NCI-H146 (cell line): Measurements from ENCODE around the gene GNAZ.

Experiments used
- DNase-seq: peaks from one replicate; lab custom pipeline; 2025; lab: John Stamatoyannopoulos, UW

GNAZ gene

GRCh38 chr22:23119494-23120414, 49.4 kb downstream of the GNAZ start:
- no peak for DNase-seq

GRCh38 chr22:23120415-23120899, 50.1 kb downstream of the GNAZ start:
- no peak for DNase-seq

GRCh38 chr22:23121000-23121421, 50.7 kb downstream of the GNAZ start:
- no peak for DNase-seq

- DNase-seq: no peak
Observed at GRCh38 chr22:23121424-23121823, 51.1 kb downstream of the GNAZ start.

- no peak for DNase-seq
Observed at GRCh38 chr22:23122216-23122957, 52.1 kb downstream of the GNAZ start.

GRCh38 chr22:23122992-23123803, 52.9 kb downstream of the GNAZ start:
- no peak for DNase-seq

- DNase-seq: no peak
Observed at GRCh38 chr22:23123804-23124254, 53.5 kb downstream of the GNAZ start.

GRCh38 chr22:23124611-23125511, 54.5 kb downstream of the GNAZ start:
- no peak for DNase-seq

- DNase-seq: no peak
Observed at GRCh38 chr22:23125512-23126103, 55.3 kb downstream of the GNAZ start.

GRCh38 chr22:23126165-23127054, 56.1 kb downstream of the GNAZ start:
- DNase-seq: no peak

GRCh38 chr22:23127055-23127756, 56.9 kb downstream of the GNAZ start:
- DNase-seq: no peak

GRCh38 chr22:23127788-23128187, 57.5 kb downstream of the GNAZ start:
- no peak for DNase-seq

GRCh38 chr22:23128269-23129108, 58.2 kb downstream of the GNAZ start:
- DNase-seq: peak; percentile 43

- no peak for DNase-seq
Observed at GRCh38 chr22:23129149-23129548, 58.8 kb downstream of the GNAZ start.

- DNase-seq: no peak
Observed at GRCh38 chr22:23130697-23131096, 60.4 kb downstream of the GNAZ start.

GRCh38 chr22:23131931-23132330, 61.6 kb downstream of the GNAZ start:
- no peak for DNase-seq

GRCh38 chr22:23132376-23133091, 62.2 kb downstream of the GNAZ start:
- no peak for DNase-seq
